ENCODE data around the gene CHD5.

CHD5 gene

DNA sequence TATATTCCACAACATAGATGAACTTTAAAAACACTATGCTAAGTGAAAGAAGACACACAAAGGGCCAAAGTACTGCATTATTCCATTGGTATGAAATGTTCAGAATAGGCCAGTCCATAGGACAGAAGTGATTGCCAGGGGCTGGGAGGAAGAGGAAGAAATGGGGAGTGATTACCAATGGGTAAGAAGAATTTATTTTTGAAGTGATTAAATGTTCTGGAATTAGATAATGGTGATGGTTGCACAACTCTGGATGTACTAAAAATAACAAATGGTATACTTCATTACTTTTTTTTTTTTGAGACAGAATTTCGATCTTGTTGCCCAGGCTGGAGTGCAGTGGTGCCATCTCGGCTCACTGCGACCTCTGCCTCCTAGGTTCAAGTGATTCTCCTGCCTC, 61.7 kb downstream of the CHD5 start:
- Histone ChIP-seq H3K27ac (no peak overlapping the region), H3K9ac (no peak overlapping the region), H3K9me3 (ENCODE audit: control insufficient read depth, low read length) (no peaks in the 10 kb centered on the region), H3K4me2 (ENCODE audit: low read length) (no peak overlapping the region), H3K4me3 (ENCODE audit: low read depth, low read length) (no peak overlapping the region), H3K79me2 (no peaks in the 10 kb centered on the region), H3K4me1 (no peaks in the 10 kb centered on the region), H3K27me3 (ENCODE audit: control insufficient read depth, insufficient read depth, low read length) (no peaks in the 10 kb centered on the region), H2AFZ (no peak overlapping the region), H3K36me3 (ENCODE audit: control insufficient read depth, insufficient read depth, low read length) (no peaks in the 10 kb centered on the region)
- TF ChIP-seq, protein P1, sequence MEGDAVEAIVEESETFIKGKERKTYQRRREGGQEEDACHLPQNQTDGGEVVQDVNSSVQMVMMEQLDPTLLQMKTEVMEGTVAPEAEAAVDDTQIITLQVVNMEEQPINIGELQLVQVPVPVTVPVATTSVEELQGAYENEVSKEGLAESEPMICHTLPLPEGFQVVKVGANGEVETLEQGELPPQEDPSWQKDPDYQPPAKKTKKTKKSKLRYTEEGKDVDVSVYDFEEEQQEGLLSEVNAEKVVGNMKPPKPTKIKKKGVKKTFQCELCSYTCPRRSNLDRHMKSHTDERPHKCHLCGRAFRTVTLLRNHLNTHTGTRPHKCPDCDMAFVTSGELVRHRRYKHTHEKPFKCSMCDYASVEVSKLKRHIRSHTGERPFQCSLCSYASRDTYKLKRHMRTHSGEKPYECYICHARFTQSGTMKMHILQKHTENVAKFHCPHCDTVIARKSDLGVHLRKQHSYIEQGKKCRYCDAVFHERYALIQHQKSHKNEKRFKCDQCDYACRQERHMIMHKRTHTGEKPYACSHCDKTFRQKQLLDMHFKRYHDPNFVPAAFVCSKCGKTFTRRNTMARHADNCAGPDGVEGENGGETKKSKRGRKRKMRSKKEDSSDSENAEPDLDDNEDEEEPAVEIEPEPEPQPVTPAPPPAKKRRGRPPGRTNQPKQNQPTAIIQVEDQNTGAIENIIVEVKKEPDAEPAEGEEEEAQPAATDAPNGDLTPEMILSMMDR (IDR thresholded peaks at IDR 0.05), result no peak

- Histone ChIP-seq H3K4me3 (ENCODE audit: low read depth, low read length) (no peak overlapping the region), H3K36me3 (ENCODE audit: control insufficient read depth, insufficient read depth, low read length) (no peaks in the 10 kb centered on the region), H2AFZ (no peak overlapping the region), H3K27me3 (ENCODE audit: control insufficient read depth, insufficient read depth, low read length) (no peaks in the 10 kb centered on the region), H3K79me2 (no peaks in the 10 kb centered on the region), H3K9me3 (ENCODE audit: control insufficient read depth, low read length) (no peaks in the 10 kb centered on the region), H3K4me1 (no peaks in the 10 kb centered on the region), H3K27ac (no peak overlapping the region), H3K9ac (no peak overlapping the region), H3K4me2 (ENCODE audit: low read length) (no peak overlapping the region)
- TF ChIP-seq, protein P1 (IDR thresholded peaks at IDR 0.05), result no peak
These were observed 62.5 kb downstream of the CHD5 start for GRCh38 chr1:6117624-6118023.

DNA sequence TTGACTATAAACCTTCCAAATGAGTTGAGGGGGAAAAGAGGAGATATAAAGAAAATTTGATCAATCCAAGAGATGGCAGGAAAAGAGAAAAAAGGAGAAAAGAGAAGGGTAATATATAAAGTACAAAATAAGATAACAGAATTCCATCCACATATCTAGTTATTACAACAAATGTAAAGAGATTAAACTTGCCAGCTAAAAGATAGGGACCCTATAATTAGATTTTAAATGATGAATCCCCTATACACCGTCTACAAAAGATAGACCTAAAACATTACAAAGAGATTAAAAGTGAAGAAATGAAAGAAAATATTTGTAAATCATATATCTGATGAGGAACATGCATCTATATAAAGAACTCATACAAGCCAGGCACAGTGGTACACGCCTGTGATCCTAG, 63.1 kb downstream of the CHD5 start:
- H3K27me3 ChIP-seq (ENCODE audit: control insufficient read depth, insufficient read depth, low read length), result no peaks in the 10 kb centered on the region
- no peak overlapping the region for H3K9ac ChIP-seq
- no peak overlapping the region for H3K4me3 ChIP-seq (ENCODE audit: low read depth, low read length)
- no peaks in the 10 kb centered on the region for H3K79me2 ChIP-seq
- H2AFZ ChIP-seq, result no peak overlapping the region
- TF ChIP-seq, protein P1 (IDR thresholded peaks at IDR 0.05), result no peak
- H3K36me3 ChIP-seq (ENCODE audit: control insufficient read depth, insufficient read depth, low read length), result no peaks in the 10 kb centered on the region
- no peaks in the 10 kb centered on the region for H3K4me1 ChIP-seq
- no peak overlapping the region for H3K27ac ChIP-seq
- H3K9me3 ChIP-seq (ENCODE audit: control insufficient read depth, low read length), result no peaks in the 10 kb centered on the region
- no peak overlapping the region for H3K4me2 ChIP-seq (ENCODE audit: low read length)

DNA sequence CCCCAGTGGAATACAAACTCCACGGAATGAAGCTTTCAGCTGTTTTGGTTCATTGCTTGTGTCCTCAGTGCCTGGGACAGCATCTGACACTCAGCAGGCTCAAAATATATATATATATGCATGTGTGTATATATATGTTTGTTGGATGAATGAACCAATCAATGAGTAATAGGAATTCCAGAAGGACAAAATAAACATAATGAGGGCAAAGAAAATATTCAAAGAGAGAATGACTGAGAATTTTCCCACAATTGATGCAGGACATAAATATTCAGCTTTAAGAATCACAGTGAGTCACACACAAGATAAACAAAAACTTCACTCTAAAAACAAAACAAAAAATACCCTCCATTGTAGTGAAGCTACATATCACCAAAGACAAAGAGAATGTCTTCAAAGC, 64.0 kb downstream of the CHD5 start:
- no peaks in the 10 kb centered on the region for H3K27me3 ChIP-seq (ENCODE audit: control insufficient read depth, insufficient read depth, low read length)
- H3K79me2 ChIP-seq, result no peaks in the 10 kb centered on the region
- H3K27ac ChIP-seq, result no peak overlapping the region
- H3K4me1 ChIP-seq, result no peaks in the 10 kb centered on the region
- no peak overlapping the region for H2AFZ ChIP-seq
- H3K36me3 ChIP-seq (ENCODE audit: control insufficient read depth, insufficient read depth, low read length), result no peaks in the 10 kb centered on the region
- H3K4me2 ChIP-seq (ENCODE audit: low read length), result no peak overlapping the region
- H3K9ac ChIP-seq, result no peak overlapping the region
- no peak overlapping the region for H3K4me3 ChIP-seq (ENCODE audit: low read depth, low read length)
- no peaks in the 10 kb centered on the region for H3K9me3 ChIP-seq (ENCODE audit: control insufficient read depth, low read length)
- TF ChIP-seq, protein P1 (IDR thresholded peaks at IDR 0.05), result no peak

DNA sequence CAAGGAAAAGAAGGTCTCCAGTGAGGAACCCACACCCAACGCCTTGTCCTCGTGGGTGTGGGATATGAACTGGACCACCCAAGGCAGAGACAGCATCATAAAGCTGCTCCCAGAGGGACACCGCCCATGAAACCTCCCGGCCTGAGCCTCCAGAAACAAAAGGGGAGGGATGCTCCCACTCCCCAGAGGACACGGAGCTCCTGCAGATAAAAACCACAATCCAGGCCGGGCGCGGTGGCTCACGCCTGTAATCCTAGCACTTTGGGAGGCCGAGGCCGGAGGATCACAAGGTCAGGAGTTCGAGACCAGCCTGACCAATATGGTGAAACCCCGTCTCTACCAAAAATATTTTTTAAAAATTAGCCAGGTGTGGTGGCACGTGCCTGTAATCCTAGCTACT, 66.4 kb downstream of the CHD5 start:
- TF ChIP-seq, protein P1 (IDR thresholded peaks at IDR 0.05), result no peak
- Histone ChIP-seq H3K27ac (no peak overlapping the region), H3K27me3 (ENCODE audit: control insufficient read depth, insufficient read depth, low read length) (no peaks in the 10 kb centered on the region)

More for the DNA sequence above, 66.4 kb downstream of the CHD5 start:
- H3K36me3 ChIP-seq (ENCODE audit: control insufficient read depth, insufficient read depth, low read length), result no peaks in the 10 kb centered on the region
- no peak overlapping the region for H3K4me2 ChIP-seq (ENCODE audit: low read length)
- H2AFZ ChIP-seq, result no peak overlapping the region
- H3K4me1 ChIP-seq, result no peaks in the 10 kb centered on the region
- no peaks in the 10 kb centered on the region for H3K79me2 ChIP-seq
- H3K9ac ChIP-seq, result no peak overlapping the region
- no peaks in the 10 kb centered on the region for H3K9me3 ChIP-seq (ENCODE audit: control insufficient read depth, low read length)
- H3K4me3 ChIP-seq (ENCODE audit: low read depth, low read length), result no peak overlapping the region

All from parathyroid adenoma (tissue), 2 donors.